B cell (primary cell): ENCODE results near the gene SNX10. TPM values are rescaled to one million over a fixed set of nuclear protein-coding genes. Genes with fewer than 3 reads are reported as not detected.

ENCODE experiments used
- ATAC-seq: fragments of 200-7000 bp; cut with Tn5 transposase; one replicate; pipeline ENCODE4 v1.10.0; 2021; ENCODE audit warnings: low read depth, mild to moderate bottlenecking, moderate number of reproducible peaks, moderate library complexity
- CTCF ChIA-PET: fragments of 350-600 bp; sonication (Branson Sonifier 250); formaldehyde crosslinking; loops from one replicate; lab custom pipeline; 2021; ENCODE audit warnings: antibody characterized with exemption, inconsistent platforms; lab: Charles Lee
- POLR2A ChIA-PET: fragments of 350-600 bp; sonication (Branson Sonifier 250); formaldehyde crosslinking; loops from one replicate; lab custom pipeline; 2021; ENCODE audit warnings: antibody characterized with exemption; lab: Charles Lee
- DNase-seq: peaks from one replicate; pipeline ENCODE4 v3.0.0; 2013
- H2AFZ ChIP-seq: 2 replicates; pipeline ENCODE4 v1.6.1; 2012; ENCODE audit warnings: mild to moderate bottlenecking, low read depth, low read length; ENCODE audit not compliant: insufficient read depth, poor library complexity, severe bottlenecking
- H3K27ac ChIP-seq, 2 donors: 1 replicate in 1 of 2; 2 replicates in 1 of 2; pipeline ENCODE4 v1.5.1; 2012 to 2013; ENCODE audit warnings: low read length in 2 of 2, mild to moderate bottlenecking in 2 of 2, moderate library complexity in 1 of 2
- H3K27me3 ChIP-seq, 4 experiments: fragments of 200-600 bp in 1 of 4; sonication (generic) in 1 of 4; replicated peaks in 1 of 4; 1 replicate in 2 of 4; 2 replicates in 2 of 4; pipeline versions ENCODE4 v1.6.1 to v1.7.0; 2013 to 2016; ENCODE audit warnings: low read length in 3 of 4, mild to moderate bottlenecking in 2 of 4, mixed read lengths in 1 of 4, moderate library complexity in 1 of 4; ENCODE audit not compliant: insufficient read depth in 4 of 4, control insufficient read depth in 3 of 4; ENCODE audit errors: control extremely low read depth in 1 of 4
- H3K36me3 ChIP-seq, 2 experiments: replicated peaks in 1 of 2; 1 replicate in 1 of 2; 2 replicates in 1 of 2; pipeline versions ENCODE4 v1.6.1 to v1.7.1; 2013; ENCODE audit warnings: low read length in 1 of 2; ENCODE audit not compliant: insufficient read depth in 2 of 2, control insufficient read depth in 1 of 2; ENCODE audit errors: control extremely low read depth in 1 of 2, extremely low read depth in 1 of 2
- H3K4me1 ChIP-seq, 2 donors: fragments of 200-600 bp in 1 of 2; sonication (generic) in 1 of 2; 1 replicate in 1 of 2; 2 replicates in 1 of 2; pipeline versions ENCODE4 v1.5.1 to v1.6.1; 2013 to 2017; ENCODE audit warnings: low read length in 2 of 2; ENCODE audit not compliant: control insufficient read depth in 2 of 2, insufficient read depth in 2 of 2
- H3K4me2 ChIP-seq: replicated peaks from 2 replicates; pipeline ENCODE3; 2012; ENCODE audit warnings: mild to moderate bottlenecking, low read depth, low read length; ENCODE audit not compliant: poor library complexity, severe bottlenecking
- H3K4me3 ChIP-seq, 5 experiments: fragments of 200-600 bp in 1 of 5; sonication (generic) in 1 of 5; 1 replicate in 3 of 5; 2 replicates in 2 of 5; pipeline versions ENCODE4 v1.5.1 to v1.7.0; 2011 to 2016; ENCODE audit warnings: low read length in 4 of 5, mild to moderate bottlenecking in 4 of 5, low read depth in 2 of 5, control low read depth in 1 of 5, moderate library complexity in 1 of 5; ENCODE audit not compliant: insufficient read depth in 1 of 5; ENCODE audit errors: control extremely low read depth in 1 of 5, extremely low read depth in 1 of 5
- H3K79me2 ChIP-seq: fragments of 200-600 bp; sonication (generic); one replicate; pipeline ENCODE4 v1.6.0; 2016; ENCODE audit warnings: low read length; ENCODE audit not compliant: control insufficient read depth, insufficient read depth
- H3K9ac ChIP-seq: fragments of 200-600 bp; sonication (generic); 2 replicates; pipeline ENCODE4 v1.6.1; 2017; ENCODE audit warnings: mild to moderate bottlenecking, low read length, moderate library complexity
- H3K9me3 ChIP-seq, 3 donors: one replicate each; pipeline versions ENCODE4 v1.6.1 to v1.7.1; 2013; ENCODE audit warnings: low read length in 2 of 3; ENCODE audit not compliant: control insufficient read depth in 2 of 3, insufficient read depth in 1 of 3; ENCODE audit errors: control extremely low read depth in 1 of 3
- H4K20me1 ChIP-seq: 2 replicates; pipeline ENCODE4 v1.6.0; 2012; ENCODE audit warnings: mild to moderate bottlenecking, low read length; ENCODE audit not compliant: insufficient read depth, control insufficient read depth, poor library complexity, severe bottlenecking
- H3K27ac Mint-ChIP-seq: one replicate; pipeline ENCODE4 v1.8.0; 2021; ENCODE audit warnings: mixed read lengths
- H3K27me3 Mint-ChIP-seq: one replicate; pipeline ENCODE4 v1.8.0; 2021; ENCODE audit warnings: mixed read lengths
- H3K4me1 Mint-ChIP-seq: one replicate; pipeline ENCODE4 v1.8.0; 2021; ENCODE audit warnings: mixed read lengths
- H3K4me3 Mint-ChIP-seq: one replicate; pipeline ENCODE4 v1.8.0; 2021; ENCODE audit warnings: mixed read lengths
- H3K9me3 Mint-ChIP-seq: one replicate; pipeline ENCODE4 v1.8.0; 2022; ENCODE audit warnings: mixed read lengths; ENCODE audit not compliant: insufficient read depth
- CTCF ChIP-seq: fragments of 200-600 bp; IDR thresholded peaks from one replicate; pipeline ENCODE4 v1.8.0; 2022; ENCODE audit warnings: antibody characterized with exemption, mild to moderate bottlenecking
- EZH2 ChIP-seq: IDR thresholded peaks from 2 replicates; pipeline ENCODE4 v1.6.1; 2012; ENCODE audit warnings: borderline replicate concordance, low read depth, mild to moderate bottlenecking, moderate library complexity, low read length; ENCODE audit not compliant: insufficient read depth, poor library complexity, severe bottlenecking
- WGBS: methylation state at CpG from one replicate; pipeline ENCODE4 v1.1.5; 2013; ENCODE audit warnings: missing lambda C conversion rate; ENCODE audit not compliant: insufficient coverage; 5-methylcytosine and 5-hydroxymethylcytosine counted together
- intact Hi-C: fragments of 100-400 bp; cut with micrococcal nuclease; formaldehyde crosslinking; loops from one replicate; pipeline ENCODE4 v1.10.0; 2022
- polyA plus RNA-seq: library from polyadenylated mRNA; depleted of rRNA; stranded (reverse); fragments of >200 nt; gene quantifications from 2 replicates; pipeline ENCODE4 v1.2.3, GENCODE V29; 2012
- total RNA-seq, 2 donors: library from RNA; stranded (reverse); fragments of 120-200 nt in 1 of 2; gene quantifications; 1 replicate in 1 of 2; 2 replicates in 1 of 2; pipeline versions ENCODE4 v1.2.3 to v1.2.4, GENCODE V29; 2013 to 2022

SNX10 gene
- total and polyA plus RNA-seq, 2 donors (not counting 1 experiment from before 2014, with no cell fraction given), result 26.5 to 29.2 TPM

GRCh38 chr7:26295586-26295985 is 3.9 kb downstream of the SNX10 start:
- intact Hi-C loops, result no loop called here
- peak overlapping the region; percentile 85 for H3K4me2 ChIP-seq
- H2AFZ ChIP-seq, result no peak overlapping the region
- DNase-seq (no peak), ATAC-seq (no peak)
- no peak overlapping the region for H3K4me3 ChIP-seq
- H3K27me3 ChIP-seq, result no peaks in the 10 kb centered on the region
- ChIA-PET POLR2A (no interaction called here), CTCF (interaction anchor here (0.6 to 11.3 kb wide), 3 partner anchors 9 to 67 kb away, joined by 3 to 190 read pairs (median 14); no protein-coding TSS in a partner anchor)
- H4K20me1 ChIP-seq, result peaks cover 11% of the 10 kb centered on the region
- H3K9me3 ChIP-seq, result no peaks in the 10 kb centered on the region
- WGBS, result 100% methylated on average over 5 of the region's 5 CpGs
- peaks cover 81% of the 10 kb centered on the region for H3K79me2 ChIP-seq
- peaks cover 1 to 23% of the 10 kb centered on the region in 2 experiments for H3K36me3 ChIP-seq
- no peaks in the 10 kb centered on the region for H3K9me3 Mint-ChIP-seq
- H3K27ac Mint-ChIP-seq, result peak overlapping the region; percentile 32
- H3K4me1 Mint-ChIP-seq, result peaks cover 61% of the 10 kb centered on the region
- H3K27ac ChIP-seq, result peak overlapping the region in 1 of 2 donors; percentile 82
- H3K9ac ChIP-seq, result no peak overlapping the region
- H3K4me1 ChIP-seq, result peaks cover 58% of the 10 kb centered on the region in 2 donors
- TF ChIP-seq CTCF (no peak), EZH2 (no peak)
- H3K27me3 Mint-ChIP-seq, result no peaks in the 10 kb centered on the region
- H3K4me3 Mint-ChIP-seq, result peak overlapping the region; percentile 15

GRCh38 chr7:26298472-26299058 is 6.9 kb downstream of the SNX10 start:
- H3K4me1 Mint-ChIP-seq, result peaks cover 62% of the 10 kb centered on the region
- Histone ChIP-seq H3K27ac (no peak overlapping the region), H2AFZ (no peak overlapping the region), H3K9ac (no peak overlapping the region), H3K4me2 (no peak overlapping the region), H3K27me3 (no peaks in the 10 kb centered on the region), H3K4me3 (no peak overlapping the region), H3K79me2 (peaks cover 93% of the 10 kb centered on the region), H3K9me3 (no peaks in the 10 kb centered on the region), H3K4me1 (peaks cover 38 to 40% of the 10 kb centered on the region in 2 donors), H3K36me3 (peaks cover 1 to 47% of the 10 kb centered on the region in 2 experiments), H4K20me1 (peaks cover 22% of the 10 kb centered on the region)
- DNase-seq (no peak), ATAC-seq (no peak)
- H3K27me3 Mint-ChIP-seq, result no peaks in the 10 kb centered on the region
- ChIA-PET POLR2A (interaction anchor here (0.7 kb wide), 2 partner anchors 203 to 738 kb away, joined by 3 read pairs; no protein-coding TSS in a partner anchor), CTCF (interaction anchor here (0.6 to 1.1 kb wide), 2 partner anchors 12 to 67 kb away, joined by 3 to 5 read pairs; no protein-coding TSS in a partner anchor)
- intact Hi-C loops, result no loop called here
- H3K9me3 Mint-ChIP-seq, result no peaks in the 10 kb centered on the region
- TF ChIP-seq EZH2 (no peak), CTCF (no peak)
- H3K4me3 Mint-ChIP-seq, result no peak overlapping the region
- peak overlapping the region; percentile 62 for H3K27ac Mint-ChIP-seq
- no CpG with 5 or more reads among the region's 7 CpGs for WGBS
